H9 (cell line): ENCODE results near the gene P2RX6. TPM values are rescaled to one million over a fixed set of nuclear protein-coding genes. Genes with fewer than 3 reads are reported as not detected.

Experiments
- DNase-seq: peaks from one replicate; pipeline ENCODE4 v3.0.0-alpha.2; 2017
- H2AFZ ChIP-seq: one replicate; pipeline ENCODE4 v1.6.1; 2013; ENCODE audit warnings: mild to moderate bottlenecking, low read length, control low read depth, moderate library complexity
- H2AK5ac ChIP-seq: 2 replicates; pipeline ENCODE4 v1.6.1; 2013; ENCODE audit warnings: low read length, control low read depth, mixed read lengths; ENCODE audit not compliant: insufficient read length
- H2BK120ac ChIP-seq: one replicate; pipeline ENCODE4 v1.6.1; 2013; ENCODE audit warnings: low read depth, mild to moderate bottlenecking, low read length, control low read depth, inconsistent platforms; ENCODE audit not compliant: poor library complexity, severe bottlenecking
- H2BK12ac ChIP-seq: 2 replicates; pipeline ENCODE4 v1.6.1; 2013; ENCODE audit warnings: low read length, control low read depth, mixed read lengths, low read depth; ENCODE audit not compliant: insufficient read length
- H2BK15ac ChIP-seq: 2 replicates; pipeline ENCODE4 v1.6.1; 2013; ENCODE audit warnings: low read depth, low read length, control low read depth
- H2BK20ac ChIP-seq: one replicate; pipeline ENCODE4 v1.6.1; 2013; ENCODE audit warnings: low read depth, mild to moderate bottlenecking, low read length, control low read depth, inconsistent platforms; ENCODE audit not compliant: poor library complexity, severe bottlenecking
- H2BK5ac ChIP-seq: 2 replicates; pipeline ENCODE4 v1.6.1; 2013; ENCODE audit warnings: low read length, control low read depth, mixed read lengths; ENCODE audit not compliant: insufficient read length
- H3K14ac ChIP-seq: 2 replicates; pipeline ENCODE4 v1.6.1; 2013; ENCODE audit warnings: low read length, control low read depth; ENCODE audit not compliant: insufficient read depth
- H3K18ac ChIP-seq: 2 replicates; pipeline ENCODE4 v1.6.1; 2013; ENCODE audit warnings: low read depth, mild to moderate bottlenecking, mixed read lengths, low read length, control low read depth; ENCODE audit not compliant: insufficient read length
- H3K23ac ChIP-seq: 2 replicates; pipeline ENCODE4 v1.6.1; 2013; ENCODE audit warnings: low read length, control low read depth, mixed read lengths, low read depth; ENCODE audit not compliant: insufficient read length
- H3K23me2 ChIP-seq: 2 replicates; pipeline ENCODE4 v1.6.1; 2013; ENCODE audit warnings: low read depth, mild to moderate bottlenecking, mixed read lengths, low read length, control low read depth; ENCODE audit not compliant: insufficient read length, poor library complexity, severe bottlenecking
- H3K27ac ChIP-seq: 2 replicates; pipeline ENCODE4 v1.5.1; 2013; ENCODE audit warnings: low read length, control low read depth, mixed read lengths, low read depth; ENCODE audit not compliant: insufficient read length
- H3K27me3 ChIP-seq: 2 replicates; pipeline ENCODE4 v1.6.1; 2013; ENCODE audit warnings: low read length, control low read depth, inconsistent platforms; ENCODE audit not compliant: insufficient read depth
- H3K4ac ChIP-seq: 2 replicates; pipeline ENCODE4 v1.6.1; 2013; ENCODE audit warnings: low read depth, mild to moderate bottlenecking, control low read depth, inconsistent platforms, low read length, moderate library complexity
- H3K4me1 ChIP-seq: 2 replicates; pipeline ENCODE4 v1.6.1; 2013; ENCODE audit warnings: low read length, control low read depth, inconsistent platforms; ENCODE audit not compliant: insufficient read depth
- H3K4me2 ChIP-seq: 2 replicates; pipeline ENCODE4 v1.6.1; 2013; ENCODE audit warnings: low read length, control low read depth, mixed read lengths; ENCODE audit not compliant: insufficient read length, insufficient read depth
- H3K56ac ChIP-seq: 2 replicates; pipeline ENCODE4 v1.6.1; 2013; ENCODE audit warnings: low read depth, mild to moderate bottlenecking, mixed read lengths, low read length, control low read depth; ENCODE audit not compliant: insufficient read length
- H3K79me1 ChIP-seq: 2 replicates; pipeline ENCODE4 v1.6.1; 2013; ENCODE audit warnings: low read depth, mild to moderate bottlenecking, moderate library complexity, low read length, control low read depth, inconsistent platforms; ENCODE audit not compliant: insufficient read depth, poor library complexity, severe bottlenecking
- H3K79me2 ChIP-seq: 2 replicates; pipeline ENCODE4 v1.6.1; 2013; ENCODE audit warnings: low read length, control low read depth, inconsistent platforms; ENCODE audit not compliant: insufficient read depth
- H3K9ac ChIP-seq: 2 replicates; pipeline ENCODE4 v1.6.1; 2013; ENCODE audit warnings: low read length, control low read depth, mixed read lengths; ENCODE audit not compliant: insufficient read length; ENCODE audit errors: extremely low read depth
- H3K9me3 ChIP-seq: one replicate; pipeline ENCODE4 v1.6.1; 2013; ENCODE audit warnings: low read depth, low read length, inconsistent platforms; ENCODE audit not compliant: control insufficient read depth
- H3T11ph ChIP-seq: one replicate; pipeline ENCODE4 v1.6.1; 2013; ENCODE audit warnings: mild to moderate bottlenecking, low read length, control low read depth, inconsistent platforms
- H4K20me1 ChIP-seq: one replicate; pipeline ENCODE4 v1.6.1; 2013; ENCODE audit not compliant: control insufficient read depth, insufficient read length, insufficient read depth
- H4K5ac ChIP-seq: 2 replicates; pipeline ENCODE4 v1.6.1; 2013; ENCODE audit warnings: low read depth, mild to moderate bottlenecking, mixed read lengths, low read length, control low read depth; ENCODE audit not compliant: insufficient read length
- H4K8ac ChIP-seq: replicated peaks from 2 replicates; pipeline ENCODE4 v1.6.1; 2013; ENCODE audit warnings: low read length, control low read depth, mixed read lengths, low read depth; ENCODE audit not compliant: insufficient read length
- H4K91ac ChIP-seq: 2 replicates; pipeline ENCODE4 v1.6.1; 2013; ENCODE audit warnings: low read depth, mild to moderate bottlenecking, moderate library complexity, mixed read lengths, low read length, control low read depth; ENCODE audit not compliant: insufficient read length
- H3K27ac Mint-ChIP-seq, 3 experiments: 2 replicates in 2 of 3; 3 replicates in 1 of 3; pipeline ENCODE4 v1.8.0; 2020 to 2021; ENCODE audit warnings: mixed read lengths in 3 of 3, mild to moderate bottlenecking in 1 of 3, moderate library complexity in 1 of 3
- H3K27me3 Mint-ChIP-seq: 2 replicates; pipeline ENCODE4 v1.8.0; 2021; ENCODE audit warnings: low read depth, mild to moderate bottlenecking, moderate library complexity, mixed read lengths
- H3K36me3 Mint-ChIP-seq, 3 experiments: 2 replicates in 2 of 3; 3 replicates in 1 of 3; pipeline ENCODE4 v1.8.0; 2020 to 2021; ENCODE audit warnings: low read depth in 3 of 3, mixed read lengths in 3 of 3; ENCODE audit not compliant: insufficient read depth in 1 of 3
- H3K4me1 Mint-ChIP-seq, 2 experiments: 2 replicates each; pipeline ENCODE4 v1.8.0; 2020; ENCODE audit warnings: mixed read lengths in 2 of 2
- H3K4me3 Mint-ChIP-seq, 2 experiments: 2 replicates in 1 of 2; 3 replicates in 1 of 2; pipeline ENCODE4 v1.8.0; 2020 to 2021; ENCODE audit warnings: mild to moderate bottlenecking in 2 of 2, mixed read lengths in 2 of 2, moderate library complexity in 1 of 2
- H3K9me3 Mint-ChIP-seq, 2 experiments: 2 replicates in 1 of 2; 3 replicates in 1 of 2; pipeline ENCODE4 v1.8.0; 2020; ENCODE audit warnings: mild to moderate bottlenecking in 2 of 2, mixed read lengths in 2 of 2, moderate library complexity in 1 of 2
- CTCF ChIP-seq: fragments of 200-600 bp; sonication (generic); conservative IDR thresholded peaks from 3 replicates; pipeline ENCODE4 v1.8.0; 2021; ENCODE audit warnings: antibody characterized with exemption, mild to moderate bottlenecking
- WGBS: extraction: QIAGEN DNeasy Blood & Tissue Kit; methylation state at CpG from one replicate; pipeline ENCODE4 v1.1.7; 2013; ENCODE audit warnings: missing lambda C conversion rate, low lambda C conversion rate, mixed read lengths; ENCODE audit not compliant: insufficient read length; ENCODE audit errors: extremely low coverage; 5-methylcytosine and 5-hydroxymethylcytosine counted together
- total RNA-seq: library from RNA; stranded (reverse); gene quantifications from 2 replicates; pipeline ENCODE4 v1.2.1, GENCODE V29; 2021

Gene P2RX6
- total RNA-seq, 1 experiment from 2014 or later: not detected

DNA sequence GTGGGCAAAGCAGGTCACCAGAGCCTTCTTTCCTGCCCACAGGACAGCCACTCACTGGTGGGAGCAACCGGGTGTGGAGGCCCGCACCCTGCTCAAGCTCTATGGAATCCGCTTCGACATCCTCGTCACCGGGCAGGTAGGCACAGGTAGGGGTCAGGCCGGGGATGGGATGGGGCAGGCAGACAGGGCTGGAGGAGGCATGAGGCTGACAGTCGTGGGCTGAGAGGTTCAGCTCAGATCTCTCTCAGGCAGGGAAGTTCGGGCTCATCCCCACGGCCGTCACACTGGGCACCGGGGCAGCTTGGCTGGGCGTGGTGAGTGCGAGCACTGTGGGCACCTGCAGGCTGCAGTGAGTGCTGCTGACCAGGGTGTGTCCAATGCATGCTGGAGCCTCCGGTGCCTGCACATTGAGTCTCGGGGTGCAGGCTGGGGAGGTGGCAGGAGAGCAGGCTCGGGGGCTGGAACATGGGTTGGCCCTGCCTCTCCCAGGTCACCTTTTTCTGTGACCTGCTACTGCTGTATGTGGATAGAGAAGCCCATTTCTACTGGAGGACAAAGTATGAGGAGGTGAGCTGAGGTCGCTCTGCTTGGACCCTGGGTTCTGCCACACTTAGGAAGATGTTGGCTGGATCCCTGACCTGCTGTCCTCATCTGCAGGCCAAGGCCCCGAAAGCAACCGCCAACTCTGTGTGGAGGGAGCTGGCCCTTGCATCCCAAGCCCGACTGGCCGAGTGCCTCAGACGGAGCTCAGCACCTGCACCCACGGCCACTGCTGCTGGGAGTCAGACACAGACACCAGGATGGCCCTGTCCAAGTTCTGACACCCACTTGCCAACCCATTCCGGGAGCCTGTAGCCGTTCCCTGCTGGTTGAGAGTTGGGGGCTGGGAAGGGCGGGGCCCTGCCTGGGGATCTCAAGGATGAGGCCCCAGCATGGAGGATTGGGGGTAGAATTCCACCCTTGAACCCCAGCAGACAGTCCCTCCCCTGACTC lies 11.1 kb downstream of the P2RX6 start:
- no peaks in the 10 kb centered on the region for H3K79me1 ChIP-seq
- no peak overlapping the region for H3K18ac ChIP-seq
- H2BK5ac ChIP-seq: no peak overlapping the region
- H2BK20ac ChIP-seq: no peak overlapping the region
- no peaks in the 10 kb centered on the region for H3K9me3 Mint-ChIP-seq
- peaks cover 18% of the 10 kb centered on the region for H3K27me3 Mint-ChIP-seq
- H3T11ph ChIP-seq: no peak overlapping the region
- H3K4me2 ChIP-seq: no peak overlapping the region
- H3K4me3 Mint-ChIP-seq: no peak overlapping the region; a peak in 1 of 5 replicates
- H3K9me3 ChIP-seq: no peaks in the 10 kb centered on the region
- no peak for TF ChIP-seq CTCF
- H2AK5ac ChIP-seq: no peak overlapping the region
- no peak overlapping the region for H3K4ac ChIP-seq
- no peak overlapping the region for H4K91ac ChIP-seq
- H2BK15ac ChIP-seq: no peak overlapping the region
- H3K4me1 Mint-ChIP-seq: peaks cover 10 to 18% of the 10 kb centered on the region in 2 experiments
- H4K8ac ChIP-seq: no peak overlapping the region
- H3K27ac Mint-ChIP-seq: no peak overlapping the region; a peak in 1 of 7 replicates
- H2BK120ac ChIP-seq: no peak overlapping the region
- no peaks in the 10 kb centered on the region for H4K20me1 ChIP-seq
- no peak overlapping the region for H2AFZ ChIP-seq
- H3K36me3 Mint-ChIP-seq: no peaks in the 10 kb centered on the region
- no peak overlapping the region for H3K56ac ChIP-seq
- no peaks in the 10 kb centered on the region; the same call in 1 of the 2 replicates for H3K4me1 ChIP-seq
- WGBS: no CpG with 5 or more reads among the region's 27 CpGs
- H3K23me2 ChIP-seq: no peaks in the 10 kb centered on the region
- DNase-seq: no peak
- no peaks in the 10 kb centered on the region for H3K79me2 ChIP-seq
- H3K14ac ChIP-seq: no peak overlapping the region; the same call in 1 of the 2 replicates
- no peak overlapping the region for H3K23ac ChIP-seq
- no peak overlapping the region for H3K27ac ChIP-seq
- H2BK12ac ChIP-seq: no peak overlapping the region
- no peak overlapping the region for H4K5ac ChIP-seq
- H3K9ac ChIP-seq: no peak overlapping the region
- H3K27me3 ChIP-seq: no peaks in the 10 kb centered on the region
